Effector memory CD4-positive, alpha-beta T cell (primary cell): ENCODE results near the gene ERO1B.
A peak's percentile ranks its signal among the peaks of the same experiment; 100 is the strongest.
"Not testable (repeated sequence)": the region's sequence is repeated elsewhere in the genome, so short reads cannot be mapped to it uniquely, and the experiment has no call there.

Source experiments
- DNase-seq, 3 donors: peaks; one replicate each; pipeline ENCODE4 v3.0.0-alpha.2; 2020
- H3K27ac ChIP-seq: 2 replicates; pipeline ENCODE4 v1.7.0; 2013; ENCODE audit warnings: mild to moderate bottlenecking, low read length, moderate library complexity; ENCODE audit not compliant: insufficient read depth, poor library complexity, severe bottlenecking
- H3K27me3 ChIP-seq: replicated peaks from 2 replicates; pipeline ENCODE4 v1.7.0; 2013; ENCODE audit warnings: mild to moderate bottlenecking, low read length; ENCODE audit not compliant: insufficient read depth, control insufficient read depth, poor library complexity, severe bottlenecking
- H3K36me3 ChIP-seq: 2 replicates; pipeline ENCODE4 v1.7.0; 2013; ENCODE audit warnings: mild to moderate bottlenecking, low read length, moderate library complexity; ENCODE audit not compliant: control insufficient read depth, insufficient read depth
- H3K4me1 ChIP-seq: 2 replicates; pipeline ENCODE4 v1.7.0; 2013; ENCODE audit warnings: low read length, mild to moderate bottlenecking; ENCODE audit not compliant: control insufficient read depth, insufficient read depth, poor library complexity, severe bottlenecking
- H3K4me3 ChIP-seq: 2 replicates; pipeline ENCODE4 v1.7.0; 2013; ENCODE audit warnings: low read length, low read depth, mild to moderate bottlenecking; ENCODE audit not compliant: insufficient read depth, poor library complexity, severe bottlenecking
- H3K9me3 ChIP-seq: 2 replicates; pipeline ENCODE4 v1.7.0; 2013; ENCODE audit warnings: mild to moderate bottlenecking, low read length, moderate library complexity; ENCODE audit not compliant: control insufficient read depth
- total RNA-seq, 3 donors: gene quantifications; one replicate each; lab custom pipeline; 2026; lab: John Stamatoyannopoulos, UW

The ERO1B gene, protein sequence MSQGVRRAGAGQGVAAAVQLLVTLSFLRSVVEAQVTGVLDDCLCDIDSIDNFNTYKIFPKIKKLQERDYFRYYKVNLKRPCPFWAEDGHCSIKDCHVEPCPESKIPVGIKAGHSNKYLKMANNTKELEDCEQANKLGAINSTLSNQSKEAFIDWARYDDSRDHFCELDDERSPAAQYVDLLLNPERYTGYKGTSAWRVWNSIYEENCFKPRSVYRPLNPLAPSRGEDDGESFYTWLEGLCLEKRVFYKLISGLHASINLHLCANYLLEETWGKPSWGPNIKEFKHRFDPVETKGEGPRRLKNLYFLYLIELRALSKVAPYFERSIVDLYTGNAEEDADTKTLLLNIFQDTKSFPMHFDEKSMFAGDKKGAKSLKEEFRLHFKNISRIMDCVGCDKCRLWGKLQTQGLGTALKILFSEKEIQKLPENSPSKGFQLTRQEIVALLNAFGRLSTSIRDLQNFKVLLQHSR
- total RNA-seq = 31.6 to 66.2 (median 48.2) reads per million in 3 donors

DNA sequence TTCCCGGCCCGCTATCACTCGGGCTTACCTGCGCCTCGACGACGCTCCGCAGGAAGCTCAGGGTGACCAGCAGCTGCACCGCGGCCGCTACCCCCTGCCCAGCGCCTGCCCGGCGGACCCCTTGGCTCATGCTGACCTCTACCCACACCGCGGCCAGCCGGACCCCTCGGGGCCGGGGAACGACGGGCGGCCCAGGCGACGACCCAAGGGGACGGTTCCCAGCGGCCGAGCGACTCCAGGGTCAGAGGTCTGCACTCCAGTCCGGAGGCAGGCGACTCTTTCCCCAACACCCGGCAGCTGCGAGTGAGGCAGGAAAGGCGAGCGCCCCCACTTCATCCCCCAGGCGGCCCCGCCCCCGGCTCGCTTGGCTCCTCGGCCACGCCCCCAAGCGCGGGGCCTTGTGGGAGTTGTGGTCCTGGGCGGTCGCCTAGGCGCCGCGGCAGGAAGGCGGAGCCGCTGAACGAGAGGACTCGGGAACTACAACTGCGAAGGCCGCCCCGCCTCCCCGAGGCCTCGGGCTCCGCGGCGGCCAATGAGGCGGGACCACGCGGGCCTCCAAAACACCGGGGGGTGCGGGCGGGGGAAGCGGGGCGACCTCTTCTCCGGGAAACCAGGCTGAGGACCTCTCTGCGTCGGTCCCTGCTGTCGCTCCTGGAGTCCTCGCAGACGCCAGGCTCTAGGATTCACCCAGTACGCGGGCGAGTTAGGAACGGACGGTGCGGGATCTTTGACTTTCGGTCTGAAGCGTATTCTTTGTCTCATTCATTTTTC lies at the start of gene ERO1B:
Gene ERO1B (minus strand): TSS at position 305 of the 771 bp plus-strand sequence. CDS start 175 bp downstream, at position 130.
- Histone ChIP-seq H3K27me3 (no peaks in the 10 kb centered on the region), H3K36me3 (peaks cover 5% of the 10 kb centered on the region), H3K4me1 (peaks cover 10% of the 10 kb centered on the region), H3K9me3 (no peaks in the 10 kb centered on the region), H3K4me3 (peak within 1 kb of the TSS; percentile 98), H3K27ac (peak within 1 kb of the TSS; percentile 81)
- DNase-seq = peak; percentile 93 to 95 (median 94)

DNA sequence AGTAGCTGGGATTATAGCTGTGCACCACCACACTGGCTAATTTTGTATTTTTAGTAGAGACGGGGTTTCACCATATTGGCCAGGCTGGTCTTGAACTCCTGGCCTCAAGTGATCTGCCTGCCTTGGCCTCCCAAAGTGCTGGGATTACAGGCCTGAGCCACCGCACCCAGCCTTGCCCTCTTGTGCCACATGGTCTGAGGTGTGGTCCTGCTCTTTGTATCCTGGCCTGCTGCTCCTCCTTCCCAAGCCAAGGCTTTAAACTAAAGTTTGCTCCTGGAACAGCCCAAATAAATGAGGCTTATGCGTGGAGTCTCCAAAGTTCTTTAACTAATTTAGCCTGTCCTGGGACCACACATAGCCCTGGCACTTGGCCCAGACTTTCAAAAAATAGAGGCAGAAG lies 49.7 kb upstream of the ERO1B start:
- not testable (repeated sequence) for H3K4me3 ChIP-seq, H3K27ac ChIP-seq, H3K36me3 ChIP-seq, H3K27me3 ChIP-seq, H3K4me1 ChIP-seq, DNase-seq, H3K9me3 ChIP-seq

DNA sequence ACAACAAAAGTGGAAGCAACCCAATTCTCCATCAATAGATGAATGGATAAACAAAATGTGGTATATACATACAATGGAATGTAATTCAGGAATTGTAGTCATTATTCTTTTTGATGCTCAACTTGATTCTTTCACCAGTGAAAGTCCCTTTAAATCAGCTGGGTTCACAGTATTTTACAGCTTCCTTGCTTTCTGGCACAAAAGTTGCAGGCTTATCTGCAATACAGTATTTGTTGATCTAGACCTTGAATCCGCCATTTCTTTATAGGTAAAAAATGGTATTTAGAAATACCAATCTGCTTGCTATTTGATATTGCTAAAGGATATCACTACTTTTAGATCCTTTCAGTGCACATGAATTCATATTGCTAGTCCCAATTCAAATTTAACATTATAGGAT lies 44.7 kb upstream of the ERO1B start:
- H3K9me3 ChIP-seq = no peaks in the 10 kb centered on the region
- no peaks in the 10 kb centered on the region for H3K4me1 ChIP-seq
- no peak overlapping the region for H3K27ac ChIP-seq
- H3K4me3 ChIP-seq = no peak overlapping the region
- no peaks in the 10 kb centered on the region for H3K27me3 ChIP-seq
- H3K36me3 ChIP-seq = no peaks in the 10 kb centered on the region
- no peak for DNase-seq

DNA sequence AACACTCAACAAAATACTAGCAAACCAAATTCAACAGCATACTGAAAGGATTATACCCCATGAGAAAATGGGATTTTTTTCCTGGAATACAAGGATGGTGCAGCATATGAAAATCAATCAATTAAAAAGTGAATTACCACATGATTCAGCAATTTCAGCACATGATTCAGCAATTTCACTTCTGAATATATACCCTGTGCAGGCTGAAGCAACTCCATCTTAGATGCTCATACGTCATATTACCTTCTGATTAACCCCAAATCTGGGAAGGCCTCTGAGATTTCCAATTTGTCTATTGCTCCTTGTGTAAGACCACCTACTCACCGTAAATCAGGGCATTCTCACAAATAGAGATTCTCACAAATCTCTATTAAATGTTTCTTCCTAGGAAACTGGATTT lies 43.8 kb upstream of the ERO1B start:
- H3K27ac ChIP-seq = no peak overlapping the region
- no peaks in the 10 kb centered on the region for H3K4me1 ChIP-seq
- H3K27me3 ChIP-seq = no peaks in the 10 kb centered on the region
- H3K9me3 ChIP-seq = no peaks in the 10 kb centered on the region
- no peak overlapping the region for H3K4me3 ChIP-seq
- no peak for DNase-seq
- no peaks in the 10 kb centered on the region for H3K36me3 ChIP-seq

DNA sequence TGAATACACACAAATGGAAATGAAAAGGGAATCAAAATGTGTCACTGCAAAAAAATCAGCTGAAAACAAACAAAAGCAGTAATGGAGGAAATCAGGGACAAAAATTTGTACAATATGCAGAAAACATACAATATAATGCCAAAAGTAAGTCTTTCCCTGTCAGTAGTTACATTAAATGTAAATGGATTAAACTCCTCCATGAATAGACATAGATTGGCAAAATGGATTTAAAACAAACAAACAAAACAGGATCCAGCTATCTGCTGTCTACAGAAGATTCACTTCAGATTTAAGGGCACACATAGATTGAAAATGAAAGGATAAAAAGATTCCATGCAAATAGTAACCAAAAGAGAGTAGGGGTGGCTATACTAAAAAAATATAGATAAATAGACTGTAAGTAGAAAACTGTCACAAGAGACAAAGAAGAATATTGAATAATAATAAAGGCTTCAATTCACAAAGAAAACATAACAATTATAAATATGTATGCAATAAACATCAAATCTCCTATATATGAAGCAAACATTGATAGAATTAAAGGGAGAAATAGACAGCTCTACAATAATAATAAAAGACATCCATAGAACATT lies 42.2 kb upstream of the ERO1B start:
- H3K27me3 ChIP-seq = no peaks in the 10 kb centered on the region
- no peaks in the 10 kb centered on the region for H3K4me1 ChIP-seq
- H3K27ac ChIP-seq = no peak overlapping the region
- no peaks in the 10 kb centered on the region for H3K36me3 ChIP-seq
- DNase-seq = no peak
- H3K9me3 ChIP-seq = no peaks in the 10 kb centered on the region
- no peak overlapping the region for H3K4me3 ChIP-seq

DNA sequence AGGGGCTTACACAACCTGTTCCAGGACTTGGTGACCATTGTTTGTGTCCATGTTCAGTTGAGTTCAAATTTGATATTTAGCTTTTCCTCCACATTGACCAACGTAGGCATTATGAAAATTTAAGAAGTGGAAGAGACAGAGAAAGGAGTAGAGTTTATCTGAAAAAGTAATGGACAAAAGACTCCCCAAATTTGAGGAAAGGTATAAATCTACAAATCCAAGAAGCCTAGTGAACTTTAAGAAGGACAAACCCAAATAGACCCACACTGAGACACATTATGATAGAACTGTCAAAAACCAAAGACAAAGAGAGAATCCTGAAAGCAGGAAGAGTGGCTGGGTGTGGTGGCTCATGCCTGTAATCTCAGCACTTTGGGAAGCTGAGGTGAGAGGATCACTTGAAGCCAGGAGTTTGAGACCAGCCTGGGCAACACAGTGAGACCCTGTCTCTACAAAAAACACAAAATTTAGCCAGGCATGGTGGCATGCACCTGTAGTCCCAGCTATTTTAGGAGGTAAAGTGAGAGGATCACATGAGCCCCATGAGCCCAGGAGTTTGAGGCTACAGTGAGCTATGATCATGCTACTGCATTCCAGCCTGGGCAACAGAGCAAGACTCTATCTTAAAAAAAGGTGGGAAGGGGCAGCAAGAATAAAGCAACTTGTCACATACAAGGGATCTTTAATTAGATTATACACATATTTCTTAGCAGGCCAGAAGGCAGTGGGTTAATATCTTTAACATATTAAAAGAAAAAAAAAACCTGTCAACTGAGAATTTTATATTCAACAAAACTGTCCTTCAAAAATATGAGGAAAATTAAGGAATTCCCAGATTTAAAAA lies 41.0 kb upstream of the ERO1B start:
- Histone ChIP-seq H3K27me3 (no peaks in the 10 kb centered on the region), H3K36me3 (no peaks in the 10 kb centered on the region), H3K27ac (no peak overlapping the region), H3K4me3 (no peak overlapping the region), H3K9me3 (no peaks in the 10 kb centered on the region), H3K4me1 (no peaks in the 10 kb centered on the region)
- DNase-seq = no peak

DNA sequence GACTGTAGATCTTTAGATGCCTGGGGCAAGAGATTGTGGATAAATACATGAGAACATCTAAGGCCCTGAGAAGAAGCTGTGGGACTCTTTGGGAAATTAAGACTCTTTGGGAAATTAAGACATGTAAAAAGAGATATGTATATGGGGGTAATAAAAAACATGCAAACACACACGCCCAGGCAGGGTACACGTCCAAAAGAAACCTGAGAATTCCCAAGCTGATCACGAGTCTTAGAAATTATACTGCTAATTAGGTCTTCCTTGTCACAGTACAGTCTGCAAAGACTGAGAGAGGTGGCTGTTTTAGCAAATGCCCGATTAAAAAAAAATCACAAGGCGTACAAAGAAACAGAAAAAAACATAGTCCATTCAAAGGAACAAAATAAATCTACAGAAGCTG lies 39.3 kb upstream of the ERO1B start:
- H3K27me3 ChIP-seq = no peaks in the 10 kb centered on the region
- no peaks in the 10 kb centered on the region for H3K9me3 ChIP-seq
- no peaks in the 10 kb centered on the region for H3K4me1 ChIP-seq
- no peaks in the 10 kb centered on the region for H3K36me3 ChIP-seq
- no peak for DNase-seq
- no peak overlapping the region for H3K4me3 ChIP-seq
- no peak overlapping the region for H3K27ac ChIP-seq

DNA sequence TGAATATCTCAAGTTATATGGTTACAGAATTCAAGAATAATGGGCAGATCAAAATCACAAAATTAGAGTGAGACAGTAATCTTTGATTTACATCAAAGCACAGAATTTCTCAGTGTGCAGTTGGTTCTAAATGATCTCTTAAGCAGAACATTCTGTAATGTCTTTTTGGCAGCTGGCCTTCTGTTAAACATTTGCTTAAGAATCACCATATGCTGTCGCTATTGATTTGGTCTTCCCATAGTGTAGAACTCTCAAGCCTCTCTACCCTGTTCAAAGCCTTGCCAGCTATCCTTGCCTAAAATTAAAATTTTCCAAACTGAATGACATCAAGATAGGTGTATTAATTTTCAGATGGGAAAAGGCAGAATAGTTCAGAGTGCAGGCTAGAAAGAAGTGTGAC lies 38.9 kb upstream of the ERO1B start:
- Histone ChIP-seq H3K27ac (no peak overlapping the region), H3K4me3 (no peak overlapping the region), H3K36me3 (no peaks in the 10 kb centered on the region), H3K9me3 (no peaks in the 10 kb centered on the region), H3K4me1 (no peaks in the 10 kb centered on the region), H3K27me3 (no peaks in the 10 kb centered on the region)
- DNase-seq = no peak

DNA sequence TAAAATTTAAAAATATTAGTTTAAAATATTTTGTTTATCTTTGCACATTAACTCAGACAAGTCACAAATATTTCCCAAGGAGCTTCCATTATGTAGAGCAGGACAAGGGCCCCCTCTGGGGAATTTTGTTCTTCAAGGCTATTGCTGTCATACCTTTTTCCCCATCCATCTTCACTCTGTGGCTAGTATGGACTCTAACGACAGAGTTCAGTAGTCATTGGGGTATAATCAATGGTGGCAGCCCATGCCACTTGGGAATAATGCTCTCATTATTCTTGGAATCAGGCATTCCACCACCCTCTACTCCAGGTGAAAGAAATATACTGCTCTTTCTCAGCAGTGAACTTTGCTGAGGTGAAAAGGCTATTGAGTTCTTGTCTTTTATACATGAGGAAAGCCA lies 38.5 kb upstream of the ERO1B start:
- DNase-seq = no peak
- Histone ChIP-seq H3K27ac (no peak overlapping the region), H3K27me3 (no peaks in the 10 kb centered on the region), H3K9me3 (no peaks in the 10 kb centered on the region), H3K4me1 (no peaks in the 10 kb centered on the region), H3K4me3 (no peak overlapping the region), H3K36me3 (no peaks in the 10 kb centered on the region)
